GM13976 (cell line): ENCODE measurements around the gene CHL1.

Experiments used
- DNase-seq: peaks from one replicate; pipeline ENCODE4 v3.0.0; 2012; ENCODE audit warnings: low spot score
- CTCF ChIP-seq: IDR thresholded peaks from 2 replicates; pipeline ENCODE4 v1.5.1; 2012; ENCODE audit warnings: borderline replicate concordance, mild to moderate bottlenecking; ENCODE audit not compliant: insufficient read depth; ENCODE audit errors: extremely low read depth, missing control alignments, control extremely low read depth
- in situ Hi-C: fragments of 300-500 bp; cut with MboI; formaldehyde crosslinking; loops from one replicate; pipeline ENCODE4 v1.12.0; 2022; ENCODE audit warnings: low sequenced_read_pairs, mixed read lengths, inconsistent platforms; ENCODE audit not compliant: unreplicated experiment

CHL1 gene

GRCh38 chr3:274927-275326 is 78.4 kb downstream of the CHL1 start:
- in situ Hi-C loops, result loop anchor here (10.0 kb wide), 1 partner anchor 90 kb away; no protein-coding TSS in a partner anchor
- TF ChIP-seq CTCF, result no peak
- DNase-seq, result no peak

- DNase-seq, result no peak
- in situ Hi-C loops, result loop anchor here (10.0 kb wide), 1 partner anchor 87 kb away; no protein-coding TSS in a partner anchor
- TF ChIP-seq CTCF, result no peak
Observed at GRCh38 chr3:277873-278272, 81.3 kb downstream of the CHL1 start.

- peak; percentile 15 for DNase-seq
- no peak for TF ChIP-seq CTCF
- in situ Hi-C loops, result loop anchor here (10.0 kb wide), 1 partner anchor 86 kb away; no protein-coding TSS in a partner anchor
Observed at GRCh38 chr3:278300-279064, 81.9 kb downstream of the CHL1 start.

- DNase-seq, result no peak
- TF ChIP-seq CTCF, result no peak
- in situ Hi-C loops, result loop anchor here (10.0 kb wide), 1 partner anchor 85 kb away; no protein-coding TSS in a partner anchor
Observed at GRCh38 chr3:279325-279724, 82.8 kb downstream of the CHL1 start.

- no peak for DNase-seq
Observed at GRCh38 chr3:280681-281080, 84.1 kb downstream of the CHL1 start.

GRCh38 chr3:284322-284721 is 87.8 kb downstream of the CHL1 start:
- no peak for DNase-seq
- in situ Hi-C loops, result no loop called here
- no peak for TF ChIP-seq CTCF

More at GRCh38 chr3:280681-281080, 84.1 kb downstream of the CHL1 start:
- no peak for TF ChIP-seq CTCF
- in situ Hi-C loops, result no loop called here
